SK-N-SH treated with all-trans-retinoic acid at 6 μM for 48 hours (cell line): ENCODE results near the gene EPN2.

Experiments used
- ATAC-seq: fragments of 200-7000 bp; cut with Tn5 transposase; 3 replicates; pipeline ENCODE4 v1.9.1; 2020; ENCODE audit warnings: mild to moderate bottlenecking, moderate library complexity
- ARNTL ChIP-seq: fragments of 450-650 bp; formaldehyde crosslinking; IDR thresholded peaks from 2 replicates; pipeline ENCODE4 v1.5.0; 2020; ENCODE audit warnings: low read depth, mild to moderate bottlenecking, moderate library complexity, borderline replicate concordance
- BACH2 ChIP-seq: fragments of 250-450 bp; sonication (Bioruptor Pico); IDR thresholded peaks from 2 replicates; pipeline ENCODE4 v1.9.0; 2021; ENCODE audit warnings: mild to moderate bottlenecking, borderline replicate concordance
- CSDC2 ChIP-seq: fragments of 250-450 bp; sonication (Bioruptor Pico); IDR thresholded peaks from 2 replicates; pipeline ENCODE4 v1.5.0; 2020; ENCODE audit warnings: mild to moderate bottlenecking, moderate library complexity
- ESRRG ChIP-seq: fragments of 250-450 bp; sonication (Bioruptor Pico); IDR thresholded peaks from 2 replicates; pipeline ENCODE4 v1.6.1; 2021; ENCODE audit warnings: mild to moderate bottlenecking
- ISL1 ChIP-seq: fragments of 250-450 bp; sonication (Bioruptor Pico); IDR thresholded peaks from 2 replicates; pipeline ENCODE4 v2.1.2; 2022; ENCODE audit warnings: mild to moderate bottlenecking, moderate library complexity
- OSR1 ChIP-seq: fragments of 250-450 bp; sonication (Bioruptor Pico); IDR thresholded peaks from 2 replicates; pipeline ENCODE4 v1.8.0; 2022; ENCODE audit warnings: moderate library complexity, mild to moderate bottlenecking, inconsistent platforms
- PPARA ChIP-seq: fragments of 250-450 bp; sonication (Bioruptor Pico); IDR thresholded peaks from 2 replicates; pipeline ENCODE4 v1.5.0; 2020; ENCODE audit warnings: mild to moderate bottlenecking, borderline replicate concordance
- RARB ChIP-seq: fragments of 250-450 bp; sonication (Bioruptor Pico); IDR thresholded peaks from 2 replicates; pipeline ENCODE4 v1.8.0; 2021; ENCODE audit warnings: mild to moderate bottlenecking, moderate library complexity
- SNAI2 ChIP-seq: fragments of 250-450 bp; sonication (Bioruptor Pico); IDR thresholded peaks from 2 replicates; pipeline ENCODE4 v1.5.0; 2020; ENCODE audit warnings: mild to moderate bottlenecking, moderate library complexity
- TCF4 ChIP-seq: fragments of 250-450 bp; sonication (Bioruptor Pico); IDR thresholded peaks from 2 replicates; pipeline ENCODE4 v1.8.0; 2021; ENCODE audit warnings: mild to moderate bottlenecking, moderate library complexity, borderline replicate concordance
- ZC3H10 ChIP-seq: fragments of 250-450 bp; sonication (Bioruptor Pico); IDR thresholded peaks from 2 replicates; pipeline ENCODE4 v1.5.1; 2021; ENCODE audit warnings: mild to moderate bottlenecking, moderate library complexity
- ZFP3 ChIP-seq: fragments of 250-450 bp; sonication (Bioruptor Pico); IDR thresholded peaks from 2 replicates; pipeline ENCODE4 v1.5.0; 2020; ENCODE audit warnings: mild to moderate bottlenecking, moderate library complexity
- ZFP30 ChIP-seq: fragments of 450-650 bp; formaldehyde crosslinking; IDR thresholded peaks from 2 replicates; pipeline ENCODE4 v1.5.0; 2022; ENCODE audit warnings: mild to moderate bottlenecking, moderate library complexity
- ZNF565 ChIP-seq: fragments of 450-650 bp; formaldehyde crosslinking; conservative IDR thresholded peaks from 2 replicates; pipeline ENCODE4 v1.5.0; 2020; ENCODE audit warnings: low read depth, mild to moderate bottlenecking, moderate library complexity
- ZNF70 ChIP-seq: fragments of 450-650 bp; formaldehyde crosslinking; IDR thresholded peaks from 2 replicates; pipeline ENCODE4 v1.5.0; 2020; ENCODE audit warnings: mild to moderate bottlenecking, moderate library complexity
- ZNF8 ChIP-seq: fragments of 450-650 bp; formaldehyde crosslinking; IDR thresholded peaks from 2 replicates; pipeline ENCODE4 v1.5.0; 2020; ENCODE audit warnings: mild to moderate bottlenecking, moderate library complexity
- TF ChIP-seq, protein P1 (sequence below): fragments of 250-450 bp; sonication (Bioruptor Pico); IDR thresholded peaks from 2 replicates; pipeline ENCODE4 v1.8.0; 2020; ENCODE audit warnings: mild to moderate bottlenecking, moderate library complexity, borderline replicate concordance
- TF ChIP-seq, protein P2 (sequence below): fragments of 250-450 bp; sonication (Bioruptor Pico); IDR thresholded peaks from 2 replicates; pipeline ENCODE4 v1.8.0; 2021; ENCODE audit warnings: low read depth, mild to moderate bottlenecking, moderate library complexity, borderline replicate concordance
- TF ChIP-seq, protein P3 (sequence below): fragments of 250-450 bp; sonication (Bioruptor Pico); IDR thresholded peaks from 2 replicates; pipeline ENCODE4 v1.5.1; 2021; ENCODE audit warnings: mild to moderate bottlenecking, moderate library complexity
- TF ChIP-seq, protein P4 (sequence below): fragments of 250-450 bp; sonication (Bioruptor Pico); IDR thresholded peaks from 2 replicates; pipeline ENCODE4 v1.5.0; 2020; ENCODE audit warnings: mild to moderate bottlenecking, moderate library complexity
- TF ChIP-seq, protein P5 (sequence below): fragments of 250-450 bp; sonication (Bioruptor Pico); IDR thresholded peaks from 2 replicates; pipeline ENCODE4 v1.5.1; 2020; ENCODE audit warnings: low read depth, mild to moderate bottlenecking, moderate library complexity

The EPN2 gene

DNA sequence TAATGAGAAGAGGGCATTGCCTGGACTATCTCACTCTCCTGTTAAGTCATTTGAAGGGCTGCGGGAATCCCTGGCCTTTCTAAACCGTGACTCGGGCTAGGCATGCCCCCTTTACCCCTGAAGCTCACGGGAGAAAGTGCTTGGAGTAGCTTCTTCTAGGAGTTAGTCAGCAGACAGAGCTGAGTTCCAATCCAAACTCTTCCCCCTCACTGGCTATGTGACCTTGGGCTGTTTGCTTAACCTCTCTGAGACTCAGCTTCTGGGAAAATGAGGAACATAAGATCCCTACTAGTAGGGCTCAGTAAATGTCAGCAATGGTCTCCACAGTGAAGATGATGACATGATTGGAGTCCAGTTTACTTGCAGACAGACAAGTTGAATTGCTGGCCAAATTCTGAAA, 131.1 kb downstream of the EPN2 start:
- ATAC-seq = no peak

DNA sequence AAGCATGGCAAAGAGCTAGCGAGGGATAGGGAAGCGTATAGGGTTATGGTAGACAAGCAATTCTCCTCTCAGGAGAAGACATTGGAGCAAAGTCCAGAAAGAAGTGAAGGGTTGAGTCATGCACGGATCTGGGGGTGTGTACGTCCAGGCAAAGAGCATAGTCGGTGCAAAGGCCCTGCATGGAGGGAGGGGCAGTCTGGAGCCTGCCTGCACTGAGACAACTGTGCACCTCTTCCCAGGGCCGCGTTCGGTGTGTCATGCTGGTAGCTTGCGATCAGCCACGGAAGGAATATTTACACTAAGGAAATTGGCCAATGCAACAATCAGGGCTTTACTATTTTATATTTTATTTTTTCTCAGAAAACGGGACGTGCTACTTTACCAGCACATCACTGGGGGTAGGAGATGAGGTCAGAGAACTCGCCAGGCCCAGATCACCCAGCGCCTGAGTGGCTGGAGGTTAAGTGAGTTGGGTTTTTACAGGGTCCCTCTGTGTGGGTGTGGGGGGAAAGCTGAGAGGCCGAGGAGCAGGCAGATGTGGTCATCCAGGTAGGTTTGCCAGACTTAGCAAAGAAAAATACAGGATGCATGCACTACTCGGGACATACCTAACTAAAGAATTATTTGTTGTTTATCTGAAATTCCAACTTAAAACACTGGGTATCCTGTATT, 132.1 kb downstream of the EPN2 start:
- ATAC-seq = no peak
- TF ChIP-seq CSDC2 (no peak), ZFP3 (CRISPR knock-in tag) (no peak), ZNF70 (CRISPR knock-in tag) (no peak), ZC3H10 (no peak), TCF4 (CRISPR knock-in tag) (no peak), PPARA (CRISPR knock-in tag) (no peak), RARB (CRISPR knock-in tag) (no peak), ZNF565 (CRISPR knock-in tag) (no peak), ARNTL (CRISPR knock-in tag) (no peak), OSR1 (CRISPR knock-in tag) (no peak), ISL1 (CRISPR knock-in tag) (no peak), SNAI2 (CRISPR knock-in tag) (no peak), ESRRG (CRISPR knock-in tag) (no peak), ZFP30 (CRISPR knock-in tag) (no peak), ZNF8 (CRISPR knock-in tag) (no peak)
- TF ChIP-seq, protein P1, sequence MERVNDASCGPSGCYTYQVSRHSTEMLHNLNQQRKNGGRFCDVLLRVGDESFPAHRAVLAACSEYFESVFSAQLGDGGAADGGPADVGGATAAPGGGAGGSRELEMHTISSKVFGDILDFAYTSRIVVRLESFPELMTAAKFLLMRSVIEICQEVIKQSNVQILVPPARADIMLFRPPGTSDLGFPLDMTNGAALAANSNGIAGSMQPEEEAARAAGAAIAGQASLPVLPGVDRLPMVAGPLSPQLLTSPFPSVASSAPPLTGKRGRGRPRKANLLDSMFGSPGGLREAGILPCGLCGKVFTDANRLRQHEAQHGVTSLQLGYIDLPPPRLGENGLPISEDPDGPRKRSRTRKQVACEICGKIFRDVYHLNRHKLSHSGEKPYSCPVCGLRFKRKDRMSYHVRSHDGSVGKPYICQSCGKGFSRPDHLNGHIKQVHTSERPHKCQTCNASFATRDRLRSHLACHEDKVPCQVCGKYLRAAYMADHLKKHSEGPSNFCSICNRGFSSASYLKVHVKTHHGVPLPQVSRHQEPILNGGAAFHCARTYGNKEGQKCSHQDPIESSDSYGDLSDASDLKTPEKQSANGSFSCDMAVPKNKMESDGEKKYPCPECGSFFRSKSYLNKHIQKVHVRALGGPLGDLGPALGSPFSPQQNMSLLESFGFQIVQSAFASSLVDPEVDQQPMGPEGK (CRISPR knock-in tag) = no peak
- TF ChIP-seq, protein P2, sequence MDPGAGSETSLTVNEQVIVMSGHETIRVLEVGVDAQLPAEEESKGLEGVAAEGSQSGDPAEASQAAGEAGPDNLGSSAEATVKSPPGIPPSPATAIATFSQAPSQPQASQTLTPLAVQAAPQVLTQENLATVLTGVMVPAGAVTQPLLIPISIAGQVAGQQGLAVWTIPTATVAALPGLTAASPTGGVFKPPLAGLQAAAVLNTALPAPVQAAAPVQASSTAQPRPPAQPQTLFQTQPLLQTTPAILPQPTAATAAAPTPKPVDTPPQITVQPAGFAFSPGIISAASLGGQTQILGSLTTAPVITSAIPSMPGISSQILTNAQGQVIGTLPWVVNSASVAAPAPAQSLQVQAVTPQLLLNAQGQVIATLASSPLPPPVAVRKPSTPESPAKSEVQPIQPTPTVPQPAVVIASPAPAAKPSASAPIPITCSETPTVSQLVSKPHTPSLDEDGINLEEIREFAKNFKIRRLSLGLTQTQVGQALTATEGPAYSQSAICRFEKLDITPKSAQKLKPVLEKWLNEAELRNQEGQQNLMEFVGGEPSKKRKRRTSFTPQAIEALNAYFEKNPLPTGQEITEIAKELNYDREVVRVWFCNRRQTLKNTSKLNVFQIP (CRISPR knock-in tag) = no peak
- TF ChIP-seq, protein P3, sequence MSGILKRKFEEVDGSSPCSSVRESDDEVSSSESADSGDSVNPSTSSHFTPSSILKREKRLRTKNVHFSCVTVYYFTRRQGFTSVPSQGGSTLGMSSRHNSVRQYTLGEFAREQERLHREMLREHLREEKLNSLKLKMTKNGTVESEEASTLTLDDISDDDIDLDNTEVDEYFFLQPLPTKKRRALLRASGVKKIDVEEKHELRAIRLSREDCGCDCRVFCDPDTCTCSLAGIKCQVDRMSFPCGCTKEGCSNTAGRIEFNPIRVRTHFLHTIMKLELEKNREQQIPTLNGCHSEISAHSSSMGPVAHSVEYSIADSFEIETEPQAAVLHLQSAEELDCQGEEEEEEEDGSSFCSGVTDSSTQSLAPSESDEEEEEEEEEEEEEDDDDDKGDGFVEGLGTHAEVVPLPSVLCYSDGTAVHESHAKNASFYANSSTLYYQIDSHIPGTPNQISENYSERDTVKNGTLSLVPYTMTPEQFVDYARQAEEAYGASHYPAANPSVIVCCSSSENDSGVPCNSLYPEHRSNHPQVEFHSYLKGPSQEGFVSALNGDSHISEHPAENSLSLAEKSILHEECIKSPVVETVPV (CRISPR knock-in tag) = no peak
- TF ChIP-seq, protein P4, sequence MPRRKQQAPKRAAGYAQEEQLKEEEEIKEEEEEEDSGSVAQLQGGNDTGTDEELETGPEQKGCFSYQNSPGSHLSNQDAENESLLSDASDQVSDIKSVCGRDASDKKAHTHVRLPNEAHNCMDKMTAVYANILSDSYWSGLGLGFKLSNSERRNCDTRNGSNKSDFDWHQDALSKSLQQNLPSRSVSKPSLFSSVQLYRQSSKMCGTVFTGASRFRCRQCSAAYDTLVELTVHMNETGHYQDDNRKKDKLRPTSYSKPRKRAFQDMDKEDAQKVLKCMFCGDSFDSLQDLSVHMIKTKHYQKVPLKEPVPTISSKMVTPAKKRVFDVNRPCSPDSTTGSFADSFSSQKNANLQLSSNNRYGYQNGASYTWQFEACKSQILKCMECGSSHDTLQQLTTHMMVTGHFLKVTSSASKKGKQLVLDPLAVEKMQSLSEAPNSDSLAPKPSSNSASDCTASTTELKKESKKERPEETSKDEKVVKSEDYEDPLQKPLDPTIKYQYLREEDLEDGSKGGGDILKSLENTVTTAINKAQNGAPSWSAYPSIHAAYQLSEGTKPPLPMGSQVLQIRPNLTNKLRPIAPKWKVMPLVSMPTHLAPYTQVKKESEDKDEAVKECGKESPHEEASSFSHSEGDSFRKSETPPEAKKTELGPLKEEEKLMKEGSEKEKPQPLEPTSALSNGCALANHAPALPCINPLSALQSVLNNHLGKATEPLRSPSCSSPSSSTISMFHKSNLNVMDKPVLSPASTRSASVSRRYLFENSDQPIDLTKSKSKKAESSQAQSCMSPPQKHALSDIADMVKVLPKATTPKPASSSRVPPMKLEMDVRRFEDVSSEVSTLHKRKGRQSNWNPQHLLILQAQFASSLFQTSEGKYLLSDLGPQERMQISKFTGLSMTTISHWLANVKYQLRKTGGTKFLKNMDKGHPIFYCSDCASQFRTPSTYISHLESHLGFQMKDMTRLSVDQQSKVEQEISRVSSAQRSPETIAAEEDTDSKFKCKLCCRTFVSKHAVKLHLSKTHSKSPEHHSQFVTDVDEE (CRISPR knock-in tag) = no peak

More for the DNA sequence above, 131.1 kb downstream of the EPN2 start:
- TF ChIP-seq, protein P4 (CRISPR knock-in tag) = no peak
- TF ChIP-seq ZNF565 (CRISPR knock-in tag) = no peak
- TF ChIP-seq ZNF70 (CRISPR knock-in tag) = no peak
- no peak for TF ChIP-seq ISL1 (CRISPR knock-in tag)
- TF ChIP-seq ZC3H10 = no peak
- TF ChIP-seq, protein P3 (CRISPR knock-in tag) = no peak
- TF ChIP-seq ZFP30 (CRISPR knock-in tag) = no peak
- no peak for TF ChIP-seq BACH2
- TF ChIP-seq ARNTL (CRISPR knock-in tag) = no peak
- TF ChIP-seq, protein P5, sequence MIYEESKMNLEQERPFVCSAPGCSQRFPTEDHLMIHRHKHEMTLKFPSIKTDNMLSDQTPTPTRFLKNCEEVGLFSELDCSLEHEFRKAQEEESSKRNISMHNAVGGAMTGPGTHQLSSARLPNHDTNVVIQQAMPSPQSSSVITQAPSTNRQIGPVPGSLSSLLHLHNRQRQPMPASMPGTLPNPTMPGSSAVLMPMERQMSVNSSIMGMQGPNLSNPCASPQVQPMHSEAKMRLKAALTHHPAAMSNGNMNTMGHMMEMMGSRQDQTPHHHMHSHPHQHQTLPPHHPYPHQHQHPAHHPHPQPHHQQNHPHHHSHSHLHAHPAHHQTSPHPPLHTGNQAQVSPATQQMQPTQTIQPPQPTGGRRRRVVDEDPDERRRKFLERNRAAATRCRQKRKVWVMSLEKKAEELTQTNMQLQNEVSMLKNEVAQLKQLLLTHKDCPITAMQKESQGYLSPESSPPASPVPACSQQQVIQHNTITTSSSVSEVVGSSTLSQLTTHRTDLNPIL (CRISPR knock-in tag) = no peak
- no peak for TF ChIP-seq PPARA (CRISPR knock-in tag)
- TF ChIP-seq OSR1 (CRISPR knock-in tag) = no peak
- no peak for TF ChIP-seq CSDC2
- TF ChIP-seq ESRRG (CRISPR knock-in tag) = no peak
- TF ChIP-seq RARB (CRISPR knock-in tag) = no peak
- TF ChIP-seq SNAI2 (CRISPR knock-in tag) = no peak
